Measurements from ENCODE around the gene LRRC73.

- TF ChIP-seq, protein P1, sequence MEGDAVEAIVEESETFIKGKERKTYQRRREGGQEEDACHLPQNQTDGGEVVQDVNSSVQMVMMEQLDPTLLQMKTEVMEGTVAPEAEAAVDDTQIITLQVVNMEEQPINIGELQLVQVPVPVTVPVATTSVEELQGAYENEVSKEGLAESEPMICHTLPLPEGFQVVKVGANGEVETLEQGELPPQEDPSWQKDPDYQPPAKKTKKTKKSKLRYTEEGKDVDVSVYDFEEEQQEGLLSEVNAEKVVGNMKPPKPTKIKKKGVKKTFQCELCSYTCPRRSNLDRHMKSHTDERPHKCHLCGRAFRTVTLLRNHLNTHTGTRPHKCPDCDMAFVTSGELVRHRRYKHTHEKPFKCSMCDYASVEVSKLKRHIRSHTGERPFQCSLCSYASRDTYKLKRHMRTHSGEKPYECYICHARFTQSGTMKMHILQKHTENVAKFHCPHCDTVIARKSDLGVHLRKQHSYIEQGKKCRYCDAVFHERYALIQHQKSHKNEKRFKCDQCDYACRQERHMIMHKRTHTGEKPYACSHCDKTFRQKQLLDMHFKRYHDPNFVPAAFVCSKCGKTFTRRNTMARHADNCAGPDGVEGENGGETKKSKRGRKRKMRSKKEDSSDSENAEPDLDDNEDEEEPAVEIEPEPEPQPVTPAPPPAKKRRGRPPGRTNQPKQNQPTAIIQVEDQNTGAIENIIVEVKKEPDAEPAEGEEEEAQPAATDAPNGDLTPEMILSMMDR (IDR thresholded peaks at IDR 0.05; ENCODE audit: control extremely low read depth in 1 of 3, insufficient read depth in 1 of 3, low read depth in 1 of 3, low read length in 3 of 3): no peak
- TF ChIP-seq MAX (IDR thresholded peaks at IDR 0.05) (no peak), JUN (IDR thresholded peaks at IDR 0.05; ENCODE audit: low read depth, low read length) (no peak), RFX5 (IDR thresholded peaks at IDR 0.05; ENCODE audit: borderline replicate concordance, low read depth, low read length) (no peak), CEBPB (IDR thresholded peaks at IDR 0.05; ENCODE audit: low read depth, low read length) (no peak), EP300 (IDR thresholded peaks at IDR 0.05; ENCODE audit: borderline replicate concordance in 1 of 2, low read depth in 2 of 2, low read length in 2 of 2) (no peak), TAF1 (IDR thresholded peaks at IDR 0.05; ENCODE audit: low read depth, low read length) (no peak), POLR2A (IDR thresholded peaks at IDR 0.05; ENCODE audit: control extremely low read depth in 1 of 2, low read depth in 2 of 2, low read length in 2 of 2) (no peak), SRF (IDR thresholded peaks at IDR 0.05; ENCODE audit: low read depth, low read length) (no peak)
Observed at GRCh38 chr6:43532201-43532600, 22.1 kb upstream of the LRRC73 start.
